GM21367 (cell line): ENCODE results near the gene DUSP14.

Experiments
- ATAC-seq: cut with Tn5 transposase; IDR thresholded peaks from one replicate; pipeline ENCODE4 v1.9.1; 2021; ENCODE audit not compliant: unreplicated experiment

DUSP14 gene

GRCh38 chr17:37553401-37553966 is 63.8 kb downstream of the DUSP14 start:
- no peak for ATAC-seq

- no peak for ATAC-seq
These were observed 65.7 kb downstream of the DUSP14 start for GRCh38 chr17:37555386-37555785.

- no peak for ATAC-seq
These were observed 67.8 kb downstream of the DUSP14 start for GRCh38 chr17:37557482-37557881.

GRCh38 chr17:37558299-37558698 is 68.6 kb downstream of the DUSP14 start:
- no peak for ATAC-seq

- no peak for ATAC-seq
These were observed 72.5 kb downstream of the DUSP14 start for GRCh38 chr17:37562016-37562745.
